ENCODE data around the gene IPO11.

IPO11 gene

DNA sequence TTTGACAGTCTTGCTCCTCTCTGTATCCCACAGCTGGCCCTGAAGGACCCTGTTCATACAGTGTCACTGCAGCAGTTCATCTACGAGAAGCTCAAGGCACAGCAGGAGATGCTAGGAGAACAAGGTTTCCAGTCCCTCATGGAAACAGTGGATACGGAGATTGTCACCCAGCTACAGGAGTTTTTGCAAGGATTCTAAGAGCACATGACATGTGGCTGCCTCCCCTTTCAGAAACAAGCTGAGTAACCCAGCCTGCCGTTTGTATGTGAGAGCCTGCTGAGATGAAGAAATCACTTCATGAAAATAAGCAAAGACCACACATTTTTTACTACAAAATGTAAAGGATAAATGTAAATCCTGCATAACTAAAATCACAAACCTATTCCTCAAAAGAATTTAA lies 214.6 kb downstream of the IPO11 start:
- Histone ChIP-seq H3K79me2 (ENCODE audit: insufficient read depth, low read length) (no peaks in the 10 kb centered on the region), H4K20me1 (ENCODE audit: insufficient read depth, low read length) (no peaks in the 10 kb centered on the region), H3K4me1 (ENCODE audit: insufficient read depth, low read length, severe bottlenecking) (no peaks in the 10 kb centered on the region), H3K36me3 (ENCODE audit: insufficient read depth, low read length) (peaks cover 12% of the 10 kb centered on the region; the same call in 1 of the 2 replicates), H3K4me3 (ENCODE audit: low read depth, low read length, poor library complexity, severe bottlenecking) (no peak overlapping the region), H3K4me2 (ENCODE audit: low read length) (no peak overlapping the region), H3K9me3 (ENCODE audit: low read length) (no peaks in the 10 kb centered on the region), H2AFZ (ENCODE audit: low read length) (no peak overlapping the region), H3F3A (ENCODE audit: insufficient read depth, low read length) (no peaks in the 10 kb centered on the region), H3K27ac (ENCODE audit: low read depth, low read length, poor library complexity, severe bottlenecking) (no peak overlapping the region), H3K9me2 (ENCODE audit: low read depth, low read length) (no peaks in the 10 kb centered on the region), H3K27me3 (ENCODE audit: insufficient read depth, low read length) (no peaks in the 10 kb centered on the region), H3K9ac (ENCODE audit: low read length) (no peak overlapping the region)
- TF ChIP-seq EZH2 (IDR thresholded peaks at IDR 0.05; ENCODE audit: borderline replicate concordance, low read length): no peak
- TF ChIP-seq, protein P1, sequence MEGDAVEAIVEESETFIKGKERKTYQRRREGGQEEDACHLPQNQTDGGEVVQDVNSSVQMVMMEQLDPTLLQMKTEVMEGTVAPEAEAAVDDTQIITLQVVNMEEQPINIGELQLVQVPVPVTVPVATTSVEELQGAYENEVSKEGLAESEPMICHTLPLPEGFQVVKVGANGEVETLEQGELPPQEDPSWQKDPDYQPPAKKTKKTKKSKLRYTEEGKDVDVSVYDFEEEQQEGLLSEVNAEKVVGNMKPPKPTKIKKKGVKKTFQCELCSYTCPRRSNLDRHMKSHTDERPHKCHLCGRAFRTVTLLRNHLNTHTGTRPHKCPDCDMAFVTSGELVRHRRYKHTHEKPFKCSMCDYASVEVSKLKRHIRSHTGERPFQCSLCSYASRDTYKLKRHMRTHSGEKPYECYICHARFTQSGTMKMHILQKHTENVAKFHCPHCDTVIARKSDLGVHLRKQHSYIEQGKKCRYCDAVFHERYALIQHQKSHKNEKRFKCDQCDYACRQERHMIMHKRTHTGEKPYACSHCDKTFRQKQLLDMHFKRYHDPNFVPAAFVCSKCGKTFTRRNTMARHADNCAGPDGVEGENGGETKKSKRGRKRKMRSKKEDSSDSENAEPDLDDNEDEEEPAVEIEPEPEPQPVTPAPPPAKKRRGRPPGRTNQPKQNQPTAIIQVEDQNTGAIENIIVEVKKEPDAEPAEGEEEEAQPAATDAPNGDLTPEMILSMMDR (IDR thresholded peaks at IDR 0.05; ENCODE audit: low read length): no peak

DNA sequence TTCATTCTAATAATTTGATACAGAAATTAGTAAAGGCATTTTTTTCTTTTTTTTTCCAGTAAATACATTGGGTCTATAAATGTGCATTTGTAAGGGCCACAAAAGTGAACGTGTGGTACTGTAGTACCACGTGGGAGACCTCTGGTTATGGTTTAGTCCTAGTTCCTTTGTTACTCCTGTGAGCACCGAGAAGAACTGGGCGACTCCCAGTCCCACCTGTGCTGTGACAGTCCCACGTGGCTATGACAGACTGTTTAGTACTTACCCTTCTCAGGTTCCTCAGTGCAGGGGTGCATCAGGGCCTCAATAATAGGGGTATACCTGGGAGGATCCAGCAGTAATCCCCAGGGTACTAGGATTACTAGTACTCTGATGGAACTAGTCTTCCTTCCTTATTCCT lies 215.3 kb downstream of the IPO11 start:
- H3K9me3 ChIP-seq (ENCODE audit: low read length): no peaks in the 10 kb centered on the region
- no peaks in the 10 kb centered on the region for H3K9me2 ChIP-seq (ENCODE audit: low read depth, low read length)
- H4K20me1 ChIP-seq (ENCODE audit: insufficient read depth, low read length): no peaks in the 10 kb centered on the region
- TF ChIP-seq, protein P1 (IDR thresholded peaks at IDR 0.05; ENCODE audit: low read length): no peak
- no peak overlapping the region for H3K9ac ChIP-seq (ENCODE audit: low read length)
- no peaks in the 10 kb centered on the region for H3K79me2 ChIP-seq (ENCODE audit: insufficient read depth, low read length)
- H3K27me3 ChIP-seq (ENCODE audit: insufficient read depth, low read length): no peaks in the 10 kb centered on the region
- H3K27ac ChIP-seq (ENCODE audit: low read depth, low read length, poor library complexity, severe bottlenecking): no peak overlapping the region
- H3K36me3 ChIP-seq (ENCODE audit: insufficient read depth, low read length): peaks cover 12% of the 10 kb centered on the region; the same call in 1 of the 2 replicates
- no peak overlapping the region for H3K4me2 ChIP-seq (ENCODE audit: low read length)
- no peak overlapping the region for H3K4me3 ChIP-seq (ENCODE audit: low read depth, low read length, poor library complexity, severe bottlenecking)
- H2AFZ ChIP-seq (ENCODE audit: low read length): no peak overlapping the region
- H3F3A ChIP-seq (ENCODE audit: insufficient read depth, low read length): no peaks in the 10 kb centered on the region
- no peaks in the 10 kb centered on the region for H3K4me1 ChIP-seq (ENCODE audit: insufficient read depth, low read length, severe bottlenecking)

DNA sequence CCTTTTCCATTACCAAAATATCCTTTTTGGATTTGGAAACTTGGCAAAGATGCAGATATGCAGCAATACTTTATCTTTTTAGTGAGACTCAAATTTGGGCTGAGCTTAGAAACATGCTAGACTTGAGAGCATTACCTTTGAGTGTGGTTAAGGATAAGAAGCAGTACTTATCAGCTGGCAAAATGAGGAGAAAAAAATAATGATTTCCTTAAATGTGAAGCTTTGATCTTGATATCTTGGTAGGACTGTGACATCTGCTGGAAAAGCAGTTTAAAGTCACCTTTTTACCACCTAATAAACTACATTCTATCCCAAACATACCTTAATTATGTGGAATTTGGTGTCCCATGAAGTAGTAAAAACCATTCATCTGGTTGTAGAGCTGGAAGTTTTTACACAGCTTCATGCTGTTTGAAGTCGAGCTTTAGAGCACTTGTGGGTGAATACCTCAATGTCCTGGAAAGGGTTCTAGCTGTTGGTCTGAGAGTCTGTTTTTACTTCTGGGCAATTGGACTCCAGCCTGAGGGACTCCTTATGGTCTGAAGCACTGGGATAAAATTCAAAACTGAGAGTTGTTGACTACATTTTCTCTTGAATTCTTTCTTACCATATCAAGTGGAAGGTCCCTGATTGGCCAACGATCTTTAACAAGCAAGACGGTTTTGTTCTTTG lies 219.5 kb downstream of the IPO11 start:
- peaks cover 9% of the 10 kb centered on the region; the same call in 1 of the 2 replicates for H3K36me3 ChIP-seq (ENCODE audit: insufficient read depth, low read length)

More for the DNA sequence above, 219.5 kb downstream of the IPO11 start:
- Histone ChIP-seq H3K27me3 (ENCODE audit: insufficient read depth, low read length) (no peaks in the 10 kb centered on the region), H3F3A (ENCODE audit: insufficient read depth, low read length) (no peaks in the 10 kb centered on the region), H3K4me1 (ENCODE audit: insufficient read depth, low read length, severe bottlenecking) (no peaks in the 10 kb centered on the region), H3K9me2 (ENCODE audit: low read depth, low read length) (no peaks in the 10 kb centered on the region), H3K4me3 (ENCODE audit: low read depth, low read length, poor library complexity, severe bottlenecking) (no peak overlapping the region), H2AFZ (ENCODE audit: low read length) (no peak overlapping the region), H3K9ac (ENCODE audit: low read length) (no peak overlapping the region), H3K79me2 (ENCODE audit: insufficient read depth, low read length) (no peaks in the 10 kb centered on the region), H3K4me2 (ENCODE audit: low read length) (no peak overlapping the region), H4K20me1 (ENCODE audit: insufficient read depth, low read length) (no peaks in the 10 kb centered on the region), H3K27ac (ENCODE audit: low read depth, low read length, poor library complexity, severe bottlenecking) (no peak overlapping the region), H3K9me3 (ENCODE audit: low read length) (no peaks in the 10 kb centered on the region)
- no peak for TF ChIP-seq EZH2 (IDR thresholded peaks at IDR 0.05; ENCODE audit: borderline replicate concordance, low read length)
- TF ChIP-seq, protein P1 (IDR thresholded peaks at IDR 0.05; ENCODE audit: low read length): no peak

Measured in OCI-LY1 (cell line).